ENCODE measurements around the gene SLC25A27.

SLC25A27 gene

GRCh38 chr6:46711491-46711890 is 58.7 kb downstream of the SLC25A27 start:
- H3K9me3 ChIP-seq, result no peaks in the 10 kb centered on the region
- in situ Hi-C loops (cut with MboI; ENCODE audit: low sequenced_read_pairs), result no loop called here
- H3K27me3 ChIP-seq (ENCODE audit: low read depth), result no peaks in the 10 kb centered on the region
- DNase-seq (ENCODE audit: low spot score in 2 of 2), result no peak
- no peaks in the 10 kb centered on the region for H3K4me1 ChIP-seq
- no peak overlapping the region for H3K4me3 ChIP-seq
- H3K36me3 ChIP-seq (replicated peaks), result no peaks in the 10 kb centered on the region

GRCh38 chr6:46715141-46715540 is 62.4 kb downstream of the SLC25A27 start:
- in situ Hi-C loops (cut with MboI; ENCODE audit: low sequenced_read_pairs), result no loop called here

GRCh38 chr6:46719099-46719498 is 66.3 kb downstream of the SLC25A27 start:
- Histone ChIP-seq H3K27me3 (ENCODE audit: low read depth) (no peaks in the 10 kb centered on the region), H3K4me1 (no peaks in the 10 kb centered on the region), H3K9me3 (no peaks in the 10 kb centered on the region), H3K36me3 (replicated peaks) (no peaks in the 10 kb centered on the region), H3K4me3 (no peak overlapping the region)
- DNase-seq (ENCODE audit: low spot score in 2 of 2), result no peak
- in situ Hi-C loops (cut with MboI; ENCODE audit: low sequenced_read_pairs), result no loop called here

More at GRCh38 chr6:46715141-46715540, 62.4 kb downstream of the SLC25A27 start:
- Histone ChIP-seq H3K4me1 (no peaks in the 10 kb centered on the region), H3K9me3 (no peaks in the 10 kb centered on the region), H3K36me3 (replicated peaks) (no peaks in the 10 kb centered on the region), H3K27me3 (ENCODE audit: low read depth) (no peaks in the 10 kb centered on the region), H3K4me3 (no peak overlapping the region)
- DNase-seq (ENCODE audit: low spot score in 2 of 2), result no peak

- no peaks in the 10 kb centered on the region for H3K36me3 ChIP-seq (replicated peaks)
- no peaks in the 10 kb centered on the region for H3K9me3 ChIP-seq
- no peaks in the 10 kb centered on the region for H3K4me1 ChIP-seq
- in situ Hi-C loops (cut with MboI; ENCODE audit: low sequenced_read_pairs), result no loop called here
- H3K27me3 ChIP-seq (ENCODE audit: low read depth), result no peaks in the 10 kb centered on the region
- H3K4me3 ChIP-seq, result no peak overlapping the region
- no peak for DNase-seq (ENCODE audit: low spot score in 2 of 2)
Observed at GRCh38 chr6:46720401-46720800, 67.6 kb downstream of the SLC25A27 start.

Data from HAP-1 (cell line).